Caco-2 (cell line): ENCODE data around the gene TGFB2. TPM values are rescaled to one million over a fixed set of nuclear protein-coding genes. Genes with fewer than 3 reads are reported as not detected.

Experiments
- BruUV-seq: library from RNA; stranded (reverse); fragments of 400-500 nt; replicated peaks from 2 replicates; lab custom pipeline; 2021; lab: Mats Ljungman, UMichigan
- CTCF ChIA-PET: fragments of 300-600 bp; sonication (Branson Sonifier 250); formaldehyde crosslinking; loops from one replicate; lab custom pipeline; 2022; ENCODE audit warnings: antibody characterized with exemption; lab: Charles Lee
- POLR2A ChIA-PET: fragments of 300-600 bp; sonication (Branson Sonifier 250); formaldehyde crosslinking; loops from one replicate; lab custom pipeline; 2022; ENCODE audit warnings: antibody characterized with exemption; lab: Charles Lee
- DNase-seq, 2 experiments: peaks; one replicate each; pipeline versions ENCODE4 v3.0.0 to v3.0.0-alpha.2; 2020 to 2022
- H3K27me3 ChIP-seq: replicated peaks from 2 replicates; pipeline ENCODE4 v1.6.0; 2011; ENCODE audit warnings: low read length; ENCODE audit not compliant: control insufficient read depth, insufficient read depth
- H3K36me3 ChIP-seq: 2 replicates; pipeline ENCODE4 v1.5.1; 2011; ENCODE audit warnings: low read length; ENCODE audit not compliant: control insufficient read depth, insufficient read depth
- H3K4me1 ChIP-seq: fragments of 250-450 bp; sonication (Bioruptor Pico); 2 replicates; pipeline ENCODE4 v1.5.1; 2020; ENCODE audit warnings: mild to moderate bottlenecking
- H3K4me3 ChIP-seq: 2 replicates; pipeline ENCODE4 v1.5.1; 2011; ENCODE audit warnings: low read depth, mild to moderate bottlenecking, control low read depth, low read length
- H3K9me3 ChIP-seq: fragments of 250-450 bp; sonication (Bioruptor Pico); 2 replicates; pipeline ENCODE4 v1.5.1; 2020; ENCODE audit warnings: mild to moderate bottlenecking, moderate library complexity
- H3K27ac Mint-ChIP-seq: one replicate; pipeline ENCODE4 v1.8.0; 2022; ENCODE audit warnings: mixed read lengths; ENCODE audit not compliant: unreplicated experiment
- H3K27me3 Mint-ChIP-seq: one replicate; pipeline ENCODE4 v1.8.0; 2022; ENCODE audit warnings: mixed read lengths; ENCODE audit not compliant: insufficient read depth, unreplicated experiment
- H3K36me3 Mint-ChIP-seq: one replicate; pipeline ENCODE4 v1.8.0; 2022; ENCODE audit warnings: mild to moderate bottlenecking, mixed read lengths; ENCODE audit not compliant: insufficient read depth, unreplicated experiment
- H3K4me1 Mint-ChIP-seq: one replicate; pipeline ENCODE4 v1.8.0; 2022; ENCODE audit warnings: low read depth, mixed read lengths; ENCODE audit not compliant: unreplicated experiment
- H3K4me3 Mint-ChIP-seq: one replicate; pipeline ENCODE4 v1.8.0; 2022; ENCODE audit warnings: mild to moderate bottlenecking, moderate library complexity, mixed read lengths; ENCODE audit not compliant: unreplicated experiment
- H3K9me3 Mint-ChIP-seq: one replicate; pipeline ENCODE4 v1.8.0; 2022; ENCODE audit warnings: mixed read lengths; ENCODE audit not compliant: unreplicated experiment
- CTCF ChIP-seq, 2 experiments: fragments of 200-600 bp in 1 of 2; IDR thresholded peaks; 1 replicate in 1 of 2; 2 replicates in 1 of 2; pipeline versions ENCODE4 v1.5.1 to v1.8.0; 2011 to 2022; ENCODE audit warnings: antibody characterized with exemption in 1 of 2, control low read depth in 1 of 2, inconsistent platforms in 1 of 2, low read depth in 1 of 2, low read length in 1 of 2, mild to moderate bottlenecking in 1 of 2, moderate library complexity in 1 of 2; ENCODE audit not compliant: insufficient read depth in 1 of 2, severe bottlenecking in 1 of 2, unreplicated experiment in 1 of 2
- intact Hi-C: fragments of 100-400 bp; cut with micrococcal nuclease; formaldehyde crosslinking; loops from one replicate; pipeline ENCODE4 v1.10.0; 2022; ENCODE audit not compliant: unreplicated experiment
- total RNA-seq: library from RNA; stranded (reverse); gene quantifications from 2 replicates; pipeline ENCODE4 v1.2.3, GENCODE V29; 2022

TGFB2 gene
- total RNA-seq, 1 experiment from 2014 or later, result 14.2 TPM

GRCh38 chr1:218383681-218384080, 38.5 kb downstream of the TGFB2 start:
- no peaks in the 10 kb centered on the region for H3K36me3 ChIP-seq
- Mint-ChIP-seq H3K36me3 (peaks cover 6% of the 10 kb centered on the region), H3K4me3 (no peak overlapping the region), H3K27me3 (no peaks in the 10 kb centered on the region), H3K9me3 (no peaks in the 10 kb centered on the region), H3K4me1 (peaks cover 22% of the 10 kb centered on the region), H3K27ac (no peak overlapping the region)
- no peak for TF ChIP-seq CTCF (IDR thresholded peaks at IDR 0.05; ENCODE audit: insufficient read depth in 1 of 2, low read depth in 1 of 2, low read length in 1 of 2, severe bottlenecking in 1 of 2, unreplicated experiment in 1 of 2)
- POLR2A ChIA-PET, result no interaction called here
- H3K4me1 ChIP-seq, result peaks cover 36% of the 10 kb centered on the region
- intact Hi-C loops, result no loop called here
- CTCF ChIA-PET, result no interaction called here
- H3K4me3 ChIP-seq, result no peak overlapping the region
- no peak for DNase-seq
- H3K9me3 ChIP-seq, result 0 out of 2 replicates have a peak, but pooled peaks cover 2% of the 10 kb centered on the region
- BruUV-seq, result no TSS peak
- no peaks in the 10 kb centered on the region for H3K27me3 ChIP-seq

GRCh38 chr1:218384581-218384993, 39.5 kb downstream of the TGFB2 start:
- Mint-ChIP-seq H3K9me3 (no peaks in the 10 kb centered on the region), H3K27me3 (no peaks in the 10 kb centered on the region), H3K36me3 (peaks cover 6% of the 10 kb centered on the region), H3K27ac (no peak overlapping the region), H3K4me1 (peaks cover 18% of the 10 kb centered on the region), H3K4me3 (no peak overlapping the region)
- no peak for DNase-seq
- no peak for TF ChIP-seq CTCF (IDR thresholded peaks at IDR 0.05; ENCODE audit: insufficient read depth in 1 of 2, low read depth in 1 of 2, low read length in 1 of 2, severe bottlenecking in 1 of 2, unreplicated experiment in 1 of 2)
- CTCF ChIA-PET, result no interaction called here
- Histone ChIP-seq H3K4me3 (no peak overlapping the region), H3K4me1 (peaks cover 33% of the 10 kb centered on the region), H3K27me3 (no peaks in the 10 kb centered on the region), H3K9me3 (0 out of 2 replicates have a peak, but pooled peaks cover 2% of the 10 kb centered on the region), H3K36me3 (no peaks in the 10 kb centered on the region)
- intact Hi-C loops, result no loop called here
- POLR2A ChIA-PET, result no interaction called here
- no TSS peak for BruUV-seq

GRCh38 chr1:218388591-218388990, 43.5 kb downstream of the TGFB2 start:
- Histone ChIP-seq H3K4me3 (no peak overlapping the region), H3K4me1 (peaks cover 8% of the 10 kb centered on the region; the same call in 1 of the 2 replicates), H3K36me3 (no peaks in the 10 kb centered on the region), H3K27me3 (no peaks in the 10 kb centered on the region), H3K9me3 (no peaks in the 10 kb centered on the region)
- TF ChIP-seq CTCF (IDR thresholded peaks at IDR 0.05; ENCODE audit: insufficient read depth in 1 of 2, low read depth in 1 of 2, low read length in 1 of 2, severe bottlenecking in 1 of 2, unreplicated experiment in 1 of 2), result no peak
- DNase-seq, result no peak
- Mint-ChIP-seq H3K4me3 (no peak overlapping the region), H3K27ac (no peak overlapping the region), H3K36me3 (peaks cover 8% of the 10 kb centered on the region), H3K4me1 (peaks cover 29% of the 10 kb centered on the region), H3K9me3 (no peaks in the 10 kb centered on the region), H3K27me3 (no peaks in the 10 kb centered on the region)
- ChIA-PET CTCF (no interaction called here), POLR2A (interaction anchor here (0.6 kb wide), 1 partner anchor 9 kb away, joined by 5 read pairs; no protein-coding TSS in a partner anchor)
- intact Hi-C loops, result no loop called here
- no TSS peak for BruUV-seq
